Brain pericyte (primary cell): Measurements from ENCODE around the gene MAP2K7.
A peak's percentile ranks its signal among the peaks of the same experiment; 100 is the strongest.

Experiments used
- DNase-seq: peaks from one replicate; pipeline ENCODE4 v3.0.0-alpha.2; 2012; ENCODE audit warnings: low read depth, low spot score

The MAP2K7 gene

GRCh38 chr19:7866399-7867091, 37.1 kb upstream of the MAP2K7 start:
- DNase-seq = no peak

- no peak for DNase-seq
These were observed 36.4 kb upstream of the MAP2K7 start for GRCh38 chr19:7867092-7867844.

GRCh38 chr19:7868326-7868670, 35.4 kb upstream of the MAP2K7 start:
- no peak for DNase-seq

GRCh38 chr19:7868671-7869452, 34.8 kb upstream of the MAP2K7 start:
- no peak for DNase-seq

- no peak for DNase-seq
These were observed 34.2 kb upstream of the MAP2K7 start for GRCh38 chr19:7869453-7869909.

- DNase-seq = no peak
These were observed 33.7 kb upstream of the MAP2K7 start for GRCh38 chr19:7869910-7870511.

GRCh38 chr19:7870571-7871436, 32.9 kb upstream of the MAP2K7 start:
- DNase-seq = no peak

- peak; percentile 74 for DNase-seq
These were observed 32.0 kb upstream of the MAP2K7 start for GRCh38 chr19:7871437-7872305.

- no peak for DNase-seq
These were observed 31.1 kb upstream of the MAP2K7 start for GRCh38 chr19:7872306-7873204.

- DNase-seq = no peak
These were observed 30.2 kb upstream of the MAP2K7 start for GRCh38 chr19:7873304-7874075.

GRCh38 chr19:7874076-7874896, 29.4 kb upstream of the MAP2K7 start, which contains the start of gene PRR36:
Gene PRR36 (minus strand): TSS chr19:7874390. CDS start chr19:7873689, 701 bp downstream.
- DNase-seq = no peak

GRCh38 chr19:7874897-7875273, 28.8 kb upstream of the MAP2K7 start:
- no peak for DNase-seq

GRCh38 chr19:7877249-7877836, 26.3 kb upstream of the MAP2K7 start:
- no peak for DNase-seq

GRCh38 chr19:7879111-7879807, 24.4 kb upstream of the MAP2K7 start:
- DNase-seq = no peak

GRCh38 chr19:7879836-7880235, 23.8 kb upstream of the MAP2K7 start:
- DNase-seq = no peak

GRCh38 chr19:7881910-7882309, 21.8 kb upstream of the MAP2K7 start:
- DNase-seq = no peak
